ENCODE results near the gene AUH.

Gene AUH

DNA sequence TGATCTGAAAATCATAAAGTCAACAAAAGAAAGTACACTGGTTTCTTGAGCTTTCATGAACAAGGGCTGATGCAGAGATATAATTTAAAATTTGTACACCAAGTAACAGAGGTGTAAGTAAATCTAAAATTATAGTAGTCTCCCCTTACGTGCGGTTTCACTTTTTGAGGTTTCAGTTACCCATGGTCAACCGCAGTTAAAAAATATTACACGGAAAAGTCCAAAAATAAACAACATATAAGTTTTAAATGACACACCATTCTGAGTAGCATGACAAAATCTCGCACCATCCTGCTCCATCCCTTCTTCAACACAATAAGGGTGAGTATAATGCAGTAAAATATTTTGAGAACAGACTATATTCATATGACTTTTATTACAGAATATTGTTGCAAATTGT lies 54.4 kb downstream of the AUH start:
- H3K4me1 ChIP-seq (ENCODE audit: low read depth, poor library complexity, severe bottlenecking): peaks cover 10% of the 10 kb centered on the region
- no peaks in the 10 kb centered on the region for H3K36me3 ChIP-seq (ENCODE audit: insufficient read depth)
- no peak overlapping the region for H3K4me3 ChIP-seq (IDR thresholded peaks at IDR 0.05; ENCODE audit: insufficient read depth, low read depth, low read length)
- no peak overlapping the region for H2AFZ ChIP-seq (ENCODE audit: low read depth)
- H3K9ac ChIP-seq: no peak overlapping the region
- H3K27me3 ChIP-seq (ENCODE audit: insufficient read depth, low read depth): no peaks in the 10 kb centered on the region
- TF ChIP-seq, protein P1, sequence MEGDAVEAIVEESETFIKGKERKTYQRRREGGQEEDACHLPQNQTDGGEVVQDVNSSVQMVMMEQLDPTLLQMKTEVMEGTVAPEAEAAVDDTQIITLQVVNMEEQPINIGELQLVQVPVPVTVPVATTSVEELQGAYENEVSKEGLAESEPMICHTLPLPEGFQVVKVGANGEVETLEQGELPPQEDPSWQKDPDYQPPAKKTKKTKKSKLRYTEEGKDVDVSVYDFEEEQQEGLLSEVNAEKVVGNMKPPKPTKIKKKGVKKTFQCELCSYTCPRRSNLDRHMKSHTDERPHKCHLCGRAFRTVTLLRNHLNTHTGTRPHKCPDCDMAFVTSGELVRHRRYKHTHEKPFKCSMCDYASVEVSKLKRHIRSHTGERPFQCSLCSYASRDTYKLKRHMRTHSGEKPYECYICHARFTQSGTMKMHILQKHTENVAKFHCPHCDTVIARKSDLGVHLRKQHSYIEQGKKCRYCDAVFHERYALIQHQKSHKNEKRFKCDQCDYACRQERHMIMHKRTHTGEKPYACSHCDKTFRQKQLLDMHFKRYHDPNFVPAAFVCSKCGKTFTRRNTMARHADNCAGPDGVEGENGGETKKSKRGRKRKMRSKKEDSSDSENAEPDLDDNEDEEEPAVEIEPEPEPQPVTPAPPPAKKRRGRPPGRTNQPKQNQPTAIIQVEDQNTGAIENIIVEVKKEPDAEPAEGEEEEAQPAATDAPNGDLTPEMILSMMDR (conservative IDR thresholded peaks at IDR 0.05; ENCODE audit: low read depth, low read length): no peak
- H4K20me1 ChIP-seq (ENCODE audit: insufficient read depth): no peaks in the 10 kb centered on the region
- H3K79me2 ChIP-seq (ENCODE audit: insufficient read depth, low read depth): no peaks in the 10 kb centered on the region
- H3K27ac ChIP-seq: no peak overlapping the region
- no peak overlapping the region for H3K4me2 ChIP-seq

DNA sequence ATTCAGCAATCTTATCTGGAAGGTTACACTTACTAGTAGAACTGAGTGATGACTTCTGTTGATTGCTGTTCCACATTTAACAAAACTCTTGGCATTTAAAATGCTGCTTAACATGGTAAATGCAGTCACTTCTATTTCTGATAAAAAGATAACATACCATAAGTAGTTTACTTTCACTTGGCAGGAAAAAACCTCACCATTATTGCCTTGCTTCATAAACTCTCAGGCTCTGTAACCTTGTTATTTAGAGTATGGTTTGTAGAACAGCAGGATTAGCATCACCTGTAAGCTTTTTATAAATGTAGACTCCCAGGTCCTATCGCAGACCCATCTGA lies 55.5 kb downstream of the AUH start:
- Histone ChIP-seq H4K20me1 (ENCODE audit: insufficient read depth) (no peaks in the 10 kb centered on the region), H3K4me1 (ENCODE audit: low read depth, poor library complexity, severe bottlenecking) (peaks cover 10% of the 10 kb centered on the region), H3K4me2 (no peak overlapping the region), H3K27me3 (ENCODE audit: insufficient read depth, low read depth) (no peaks in the 10 kb centered on the region), H3K9ac (no peak overlapping the region), H2AFZ (ENCODE audit: low read depth) (no peak overlapping the region), H3K27ac (no peak overlapping the region), H3K79me2 (ENCODE audit: insufficient read depth, low read depth) (no peaks in the 10 kb centered on the region), H3K4me3 (IDR thresholded peaks at IDR 0.05; ENCODE audit: insufficient read depth, low read depth, low read length) (no peak overlapping the region), H3K36me3 (ENCODE audit: insufficient read depth) (no peaks in the 10 kb centered on the region)
- TF ChIP-seq, protein P1 (conservative IDR thresholded peaks at IDR 0.05; ENCODE audit: low read depth, low read length): no peak

DNA sequence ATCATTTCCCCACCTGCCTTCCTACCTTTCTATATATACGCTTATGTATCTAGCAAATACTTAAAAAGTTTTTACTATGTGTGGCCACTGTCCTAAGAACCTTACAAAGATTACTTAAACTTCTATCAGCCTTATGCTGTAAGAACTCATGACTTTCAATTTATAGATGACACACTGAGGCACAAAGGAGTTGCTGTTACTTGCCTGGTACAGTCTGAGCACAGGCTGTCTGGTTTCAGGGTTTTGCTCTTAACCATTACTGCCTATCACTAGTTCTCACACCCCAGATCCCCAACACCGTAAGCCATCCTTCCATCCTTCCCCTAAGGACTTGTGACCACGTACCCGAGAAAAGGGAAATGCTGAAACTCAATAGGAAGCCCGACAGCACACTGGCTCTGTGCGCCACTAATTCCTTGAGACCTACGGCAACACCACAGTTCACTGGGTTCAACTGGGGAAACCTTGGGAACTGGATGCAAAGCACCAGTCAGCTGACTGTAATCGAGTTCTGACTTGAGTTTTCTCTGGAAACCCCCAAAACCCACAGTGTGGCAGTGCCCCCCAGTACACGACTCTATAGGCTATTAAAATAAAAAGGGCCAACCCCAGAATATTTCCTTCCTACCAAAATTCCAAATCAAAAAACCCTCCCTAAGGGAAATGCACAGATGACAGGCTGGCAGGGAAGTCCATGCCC lies 56.0 kb downstream of the AUH start:
- no peak overlapping the region for H3K4me2 ChIP-seq
- H2AFZ ChIP-seq (ENCODE audit: low read depth): no peak overlapping the region
- TF ChIP-seq, protein P1 (conservative IDR thresholded peaks at IDR 0.05; ENCODE audit: low read depth, low read length): no peak
- H3K27ac ChIP-seq: no peak overlapping the region
- H3K9ac ChIP-seq: no peak overlapping the region
- no peaks in the 10 kb centered on the region for H4K20me1 ChIP-seq (ENCODE audit: insufficient read depth)
- no peaks in the 10 kb centered on the region for H3K79me2 ChIP-seq (ENCODE audit: insufficient read depth, low read depth)
- no peak overlapping the region for H3K4me3 ChIP-seq (IDR thresholded peaks at IDR 0.05; ENCODE audit: insufficient read depth, low read depth, low read length)
- H3K4me1 ChIP-seq (ENCODE audit: low read depth, poor library complexity, severe bottlenecking): peaks cover 10% of the 10 kb centered on the region
- no peaks in the 10 kb centered on the region for H3K27me3 ChIP-seq (ENCODE audit: insufficient read depth, low read depth)
- no peaks in the 10 kb centered on the region for H3K36me3 ChIP-seq (ENCODE audit: insufficient read depth)

DNA sequence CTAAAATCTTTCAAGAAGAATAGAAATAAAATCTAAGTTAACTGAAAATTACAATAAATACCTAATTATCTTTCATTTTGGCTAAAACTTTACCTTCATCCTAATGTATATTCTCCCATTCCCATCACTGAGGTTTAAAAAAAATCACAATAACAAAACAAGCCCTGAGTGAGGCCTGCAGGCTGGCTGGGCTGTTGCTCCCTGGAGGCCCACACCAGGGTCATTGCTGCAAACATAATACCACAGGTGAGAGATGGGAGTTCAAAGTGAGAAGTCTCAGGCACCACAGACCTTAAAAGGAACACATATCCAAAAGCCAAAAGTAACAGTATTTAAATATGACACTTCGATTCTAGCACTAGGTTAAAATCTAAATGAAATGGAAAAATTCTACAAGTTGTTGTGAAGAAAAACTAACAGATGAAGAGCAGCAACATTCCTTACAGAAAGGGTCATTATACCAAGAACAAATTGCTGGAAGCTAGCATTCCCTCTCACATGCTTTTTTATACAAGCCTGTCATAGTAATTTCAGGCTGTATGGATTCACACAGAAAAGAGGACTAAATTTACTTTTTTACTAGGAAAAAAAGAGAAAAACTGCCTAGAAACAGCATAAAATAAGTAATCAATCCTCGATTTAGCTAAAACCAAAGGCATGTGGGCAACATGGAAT lies 57.8 kb downstream of the AUH start:
- TF ChIP-seq, protein P1 (conservative IDR thresholded peaks at IDR 0.05; ENCODE audit: low read depth, low read length): no peak
- Histone ChIP-seq H3K9ac (no peak overlapping the region), H3K79me2 (ENCODE audit: insufficient read depth, low read depth) (no peaks in the 10 kb centered on the region), H3K27ac (no peak overlapping the region), H3K27me3 (ENCODE audit: insufficient read depth, low read depth) (no peaks in the 10 kb centered on the region), H3K4me1 (ENCODE audit: low read depth, poor library complexity, severe bottlenecking) (peaks cover 10% of the 10 kb centered on the region), H3K4me2 (no peak overlapping the region), H2AFZ (ENCODE audit: low read depth) (no peak overlapping the region), H4K20me1 (ENCODE audit: insufficient read depth) (no peaks in the 10 kb centered on the region), H3K36me3 (ENCODE audit: insufficient read depth) (no peaks in the 10 kb centered on the region), H3K4me3 (IDR thresholded peaks at IDR 0.05; ENCODE audit: insufficient read depth, low read depth, low read length) (no peak overlapping the region)
